HEK293T (cell line): ENCODE measurements around the gene TEX9.

Source experiments
- BHLHE40 ChIP-seq: fragments of 450-650 bp; IDR thresholded peaks from 2 replicates; pipeline ENCODE4 v1.6.1; 2016; ENCODE audit warnings: mild to moderate bottlenecking, moderate library complexity, borderline replicate concordance
- FOXA1 ChIP-seq: fragments of 450-650 bp; IDR thresholded peaks from 2 replicates; pipeline ENCODE4 v1.6.1; 2016; ENCODE audit warnings: mild to moderate bottlenecking

DNA sequence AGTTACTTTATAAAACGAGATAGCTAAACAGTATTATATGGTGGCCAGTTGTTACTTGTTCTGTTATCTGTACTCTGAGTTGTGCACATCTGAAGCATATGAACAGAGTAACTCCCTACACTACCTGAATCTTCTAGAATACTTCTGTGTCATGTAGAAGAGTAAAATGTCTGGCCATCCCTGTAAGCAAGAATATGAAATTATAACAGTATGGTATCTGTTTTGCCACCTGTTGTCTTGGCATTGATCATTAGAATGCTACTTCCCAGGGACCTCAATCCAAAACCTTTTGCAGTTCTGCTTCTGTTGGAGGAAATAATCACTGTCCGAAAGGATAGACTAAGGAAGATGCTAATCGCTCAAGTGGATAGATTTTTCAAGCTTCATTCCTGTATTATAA, 1.9 kb downstream of the TEX9 start:
- TF ChIP-seq BHLHE40 (no peak), FOXA1 (no peak)
